ENCODE measurements around the gene ANKDD1B. TPM values are rescaled to one million over a fixed set of nuclear protein-coding genes. Genes with fewer than 3 reads are reported as not detected.

Gene ANKDD1B
- total and polyA plus RNA-seq, 2 experiments from 2014 or later, result 0.40 to 0.73 TPM

- Mint-ChIP-seq H3K27me3 (ENCODE audit: insufficient read depth, low read depth, poor library complexity) (peaks cover 6% of the 10 kb centered on the region), H3K27ac (no peak overlapping the region), H3K4me3 (no peak overlapping the region), H3K9me3 (no peaks in the 10 kb centered on the region; the same call in 2 of the 3 replicates), H3K36me3 (ENCODE audit: low read depth) (no peaks in the 10 kb centered on the region), H3K4me1 (peaks cover 29% of the 10 kb centered on the region)
- Histone ChIP-seq H3K4me2 (no peak overlapping the region), H3K27me3 (ENCODE audit: insufficient read depth) (no peaks in the 10 kb centered on the region), H3K4me3 (no peak overlapping the region), H3K9me2 (ENCODE audit: insufficient read depth) (peaks cover 5% of the 10 kb centered on the region; the same call in 1 of the 2 replicates), H3K27ac (ENCODE audit: low read depth) (no peak overlapping the region), H3F3A (replicated peaks; ENCODE audit: low read depth) (no peaks in the 10 kb centered on the region), H2AFZ (no peak overlapping the region), H4K20me1 (replicated peaks; ENCODE audit: insufficient read depth) (no peaks in the 10 kb centered on the region), H3K36me3 (ENCODE audit: insufficient read depth) (no peaks in the 10 kb centered on the region), H3K79me2 (replicated peaks; ENCODE audit: insufficient read depth) (no peaks in the 10 kb centered on the region), H3K4me1 (ENCODE audit: insufficient read depth) (peaks cover 22% of the 10 kb centered on the region)
- no peak for TF ChIP-seq ZNF331 (CRISPR knock-in tag; IDR thresholded peaks at IDR 0.05; ENCODE audit: low read depth)
- TF ChIP-seq ZNF114 (CRISPR knock-in tag; IDR thresholded peaks at IDR 0.05), result no peak
- no peak for TF ChIP-seq STAT1 (IDR thresholded peaks at IDR 0.05; ENCODE audit: unreplicated experiment)
- TF ChIP-seq ETS1 (IDR thresholded peaks at IDR 0.05), result no peak
- TF ChIP-seq CREB1 (CRISPR knock-in tag; IDR thresholded peaks at IDR 0.05; ENCODE audit: low read depth), result no peak
- no peak for TF ChIP-seq CTCF (conservative IDR thresholded peaks at IDR 0.05; ENCODE audit: low read depth in 2 of 2)
- no peak for TF ChIP-seq EZH2 (IDR thresholded peaks at IDR 0.05; ENCODE audit: low read depth, unreplicated experiment)
- TF ChIP-seq POLR2AphosphoS5 (IDR thresholded peaks at IDR 0.05; ENCODE audit: low read depth), result no peak
- TF ChIP-seq ZNF462 (CRISPR knock-in tag; IDR thresholded peaks at IDR 0.05), result no peak
- no peak for TF ChIP-seq EZH2phosphoT487 (IDR thresholded peaks at IDR 0.05; ENCODE audit: unreplicated experiment)
- TF ChIP-seq NANOG (IDR thresholded peaks at IDR 0.05; ENCODE audit: borderline replicate concordance), result no peak
- TF ChIP-seq JUNB (IDR thresholded peaks at IDR 0.05; ENCODE audit: unreplicated experiment), result no peak
- no peak for TF ChIP-seq REST (IDR thresholded peaks at IDR 0.05; ENCODE audit: unreplicated experiment)
- DNase-seq (ENCODE audit: low spot score) (no peak), ATAC-seq (no peak)
These were observed 2.4 kb upstream of the ANKDD1B start for GRCh38 chr5:75608870-75609269.

Data from GM23338 (cell line).